ENCODE data around the gene PGP. TPM values are rescaled to one million over a fixed set of nuclear protein-coding genes. Genes with fewer than 3 reads are reported as not detected.
A peak's percentile ranks its signal among the peaks of the same experiment; 100 is the strongest.

Gene PGP
- total RNA-seq, 1 donor from 2014 or later, result 18.2 TPM

- no peak for DNase-seq
Measured at GRCh38 chr16:2181952-2182351, 32.7 kb downstream of the PGP start.

GRCh38 chr16:2180962-2181923, 33.4 kb downstream of the PGP start:
- DNase-seq, result no peak

- DNase-seq, result no peak
Measured at GRCh38 chr16:2180461-2180860, 34.2 kb downstream of the PGP start.

GRCh38 chr16:2179576-2179975, 35.1 kb downstream of the PGP start:
- DNase-seq, result no peak

DNA sequence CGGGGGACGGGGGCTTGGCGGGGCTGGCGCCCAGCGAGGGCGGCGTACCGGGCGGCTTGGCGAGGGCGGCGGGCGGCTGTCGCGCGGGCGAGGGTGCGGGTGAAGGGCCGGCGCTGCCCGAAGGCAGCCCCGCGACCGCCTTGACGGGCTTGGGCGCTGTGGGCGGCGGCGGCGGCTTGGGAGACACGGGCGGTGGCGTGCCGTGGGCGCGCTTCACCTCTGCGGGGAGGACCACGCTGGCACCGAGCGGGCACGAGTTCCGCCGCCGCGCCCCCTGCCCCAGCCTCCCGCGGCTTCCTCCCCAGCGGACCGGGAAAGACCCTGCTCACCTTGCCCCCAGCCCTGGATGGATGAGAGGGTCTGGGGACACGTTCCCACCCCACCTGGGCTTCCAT, 35.5 kb downstream of the PGP start:
- DNase-seq, result no peak

GRCh38 chr16:2178321-2179106, 36.1 kb downstream of the PGP start:
- peak; percentile 57 for DNase-seq

DNA sequence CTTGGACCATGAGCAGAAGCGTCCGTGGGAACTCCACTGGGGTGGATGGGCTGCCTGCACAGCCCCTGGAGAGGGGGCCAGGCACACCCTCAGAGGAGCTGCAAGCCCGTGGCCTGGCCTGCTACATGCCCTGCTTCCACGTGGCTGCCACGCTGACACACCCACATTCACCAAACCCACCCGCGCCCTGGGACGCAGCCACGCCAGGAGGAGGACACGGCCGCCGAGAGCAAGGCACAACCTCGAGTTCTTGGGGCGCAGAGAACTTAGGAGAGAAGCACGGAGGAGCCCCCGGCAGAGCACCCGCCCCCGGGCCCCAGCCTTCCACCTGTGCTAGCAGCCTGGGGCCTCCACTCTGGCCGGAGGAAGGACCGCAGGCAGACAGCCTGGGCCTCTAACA, 37.1 kb downstream of the PGP start:
- no peak for DNase-seq

- DNase-seq, result no peak
Measured at GRCh38 chr16:2177101-2177500, 37.5 kb downstream of the PGP start.

DNA sequence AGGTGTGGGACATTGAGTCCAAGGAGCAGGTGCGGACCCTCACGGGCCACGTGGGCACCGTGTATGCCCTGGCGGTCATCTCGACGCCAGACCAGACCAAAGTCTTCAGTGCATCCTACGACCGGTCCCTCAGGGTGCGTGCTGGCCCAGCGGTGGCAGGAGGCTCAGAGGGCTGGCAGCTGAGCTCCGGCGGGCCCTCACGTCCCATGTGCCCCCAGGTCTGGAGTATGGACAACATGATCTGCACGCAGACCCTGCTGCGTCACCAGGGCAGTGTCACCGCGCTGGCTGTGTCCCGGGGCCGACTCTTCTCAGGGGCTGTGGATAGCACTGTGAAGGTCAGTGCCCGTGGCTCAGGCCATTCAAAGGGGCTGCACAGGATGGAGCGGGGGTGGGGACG, 38.6 kb downstream of the PGP start:
- DNase-seq, result no peak

DNA sequence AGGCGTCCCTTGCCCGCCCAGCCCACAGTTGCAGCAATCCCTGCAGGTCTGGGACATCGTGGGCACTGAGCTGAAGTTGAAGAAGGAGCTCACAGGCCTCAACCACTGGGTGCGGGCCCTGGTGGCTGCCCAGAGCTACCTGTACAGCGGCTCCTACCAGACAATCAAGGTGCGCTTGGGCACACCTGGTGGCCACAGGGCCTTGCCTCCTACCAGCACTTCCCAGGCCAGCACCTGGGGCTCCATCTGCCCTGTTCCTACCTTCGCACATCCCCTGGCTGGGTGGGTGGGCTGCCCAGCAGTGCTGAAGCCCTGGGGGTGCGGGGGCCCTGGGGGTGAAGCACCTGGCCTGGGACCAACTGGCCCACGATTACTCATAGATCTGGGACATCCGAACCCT, 39.2 kb downstream of the PGP start:
- DNase-seq, result no peak

- no peak for DNase-seq
Measured at GRCh38 chr16:2174396-2175131, 40.1 kb downstream of the PGP start.

GRCh38 chr16:2173916-2174315, 40.7 kb downstream of the PGP start:
- DNase-seq, result no peak

DNA sequence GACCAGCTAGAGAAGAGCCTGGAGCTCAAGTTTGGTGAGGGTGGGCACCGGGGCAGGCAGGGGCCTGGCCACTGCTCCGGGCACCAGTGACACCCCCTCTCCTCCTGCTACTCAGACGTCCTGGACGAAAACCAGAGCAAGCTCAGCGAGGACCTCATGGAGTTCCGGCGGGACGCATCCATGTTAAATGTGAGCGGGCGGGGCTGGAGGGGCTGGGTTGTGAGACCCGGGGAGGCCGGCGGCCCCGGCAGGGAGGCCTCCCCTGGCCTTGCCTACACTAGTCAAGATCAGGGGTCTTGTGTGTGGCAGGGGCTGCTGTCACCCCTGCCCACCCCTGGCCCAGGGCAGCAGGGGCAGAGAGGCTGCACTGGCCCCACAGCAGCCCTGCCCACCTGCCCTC, 41.3 kb downstream of the PGP start:
- no peak for DNase-seq

GRCh38 chr16:2172688-2173335, 41.8 kb downstream of the PGP start:
- no peak for DNase-seq

DNA sequence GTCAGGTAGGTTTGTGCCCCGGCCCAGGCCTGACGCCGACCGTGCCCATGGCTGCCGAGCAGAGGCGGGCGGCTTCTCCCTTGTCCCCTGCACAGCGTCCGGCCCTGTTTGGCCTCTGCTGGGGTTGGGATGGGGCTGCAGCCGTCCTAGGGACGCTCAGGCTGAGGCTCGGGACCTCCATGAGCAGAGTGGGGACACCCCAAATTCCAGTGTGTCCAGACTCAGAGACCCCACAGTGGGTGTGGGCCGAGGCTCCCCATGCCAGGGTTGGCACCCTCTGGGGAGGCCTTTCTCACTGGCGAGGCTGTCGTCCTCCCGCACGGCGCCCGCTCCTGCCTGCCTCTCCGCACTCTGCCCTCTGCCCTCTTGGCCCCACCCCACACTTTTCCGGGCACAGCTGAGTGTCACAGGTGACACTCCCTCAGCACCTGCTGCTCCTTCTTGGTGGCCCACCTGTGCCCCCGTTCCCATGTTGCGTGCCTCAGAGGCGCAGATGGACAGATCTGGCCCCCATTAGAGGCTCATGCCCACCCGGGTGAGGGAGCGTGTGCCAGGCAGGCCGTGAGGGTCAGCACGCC, 43.0 kb downstream of the PGP start:
- no peak for DNase-seq

DNA sequence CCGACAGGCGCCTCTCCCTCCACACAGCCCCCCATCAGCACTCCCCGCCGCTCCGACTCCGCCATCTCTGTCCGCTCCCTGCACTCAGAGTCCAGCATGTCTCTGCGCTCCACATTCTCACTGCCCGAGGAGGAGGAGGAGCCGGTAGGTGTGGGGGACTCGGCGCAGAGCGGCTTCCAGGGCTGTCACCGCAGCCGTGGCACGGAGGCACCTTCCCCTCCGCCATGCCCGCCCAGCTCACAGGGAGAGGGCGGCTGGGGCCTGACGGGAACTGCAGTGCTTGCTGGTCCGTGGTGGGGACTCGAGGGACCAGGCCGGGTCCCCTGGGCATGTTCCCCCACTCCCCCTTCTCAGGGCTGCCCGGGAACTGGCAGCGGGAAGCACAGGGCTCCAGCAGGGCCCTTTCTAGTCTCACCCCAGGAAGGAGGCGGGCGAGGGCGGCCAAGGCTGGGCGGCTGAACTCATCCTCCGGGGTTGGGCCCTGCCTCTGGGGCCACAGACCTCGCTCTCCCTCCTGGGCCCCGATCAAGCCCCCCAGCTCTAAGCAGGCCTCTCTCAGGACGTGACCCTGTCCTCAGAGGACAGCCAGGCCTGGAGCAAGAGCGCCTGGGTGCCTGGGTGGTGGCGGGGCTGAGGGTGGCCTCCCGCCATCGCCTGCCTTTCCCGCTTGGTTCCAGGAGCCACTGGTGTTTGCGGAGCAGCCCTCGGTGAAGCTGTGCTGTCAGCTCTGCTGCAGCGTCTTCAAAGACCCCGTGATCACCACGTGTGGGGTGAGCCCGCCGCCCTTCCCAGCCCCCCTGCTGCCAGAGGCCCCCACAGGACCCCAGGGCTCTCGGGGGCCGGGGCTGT, 43.8 kb downstream of the PGP start:
- no peak for DNase-seq

DNA sequence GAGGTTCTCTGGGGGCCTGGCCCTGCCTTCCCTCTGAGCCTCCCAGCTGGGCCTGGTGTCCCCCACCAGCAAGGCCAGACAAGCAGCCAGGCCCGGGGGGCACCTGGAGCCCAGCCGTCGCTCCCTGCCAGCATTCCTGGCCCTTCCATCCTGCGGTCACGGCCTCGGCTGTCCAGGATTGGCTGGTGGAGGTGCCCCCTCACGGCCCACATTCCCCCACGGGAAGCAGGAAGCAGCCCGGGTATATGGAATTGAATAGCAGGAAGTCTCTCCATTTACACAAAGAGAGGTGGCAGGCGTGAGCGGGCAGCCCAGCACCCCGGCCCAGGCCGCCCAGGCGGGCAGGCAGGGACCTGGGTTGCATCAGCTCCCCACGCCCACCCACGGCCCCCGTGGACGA, 44.6 kb downstream of the PGP start:
- no peak for DNase-seq

- no peak for DNase-seq
Measured at GRCh38 chr16:2167068-2167638, 47.5 kb downstream of the PGP start.

GRCh38 chr16:2166263-2167067, 48.2 kb downstream of the PGP start:
- no peak for DNase-seq

DNA sequence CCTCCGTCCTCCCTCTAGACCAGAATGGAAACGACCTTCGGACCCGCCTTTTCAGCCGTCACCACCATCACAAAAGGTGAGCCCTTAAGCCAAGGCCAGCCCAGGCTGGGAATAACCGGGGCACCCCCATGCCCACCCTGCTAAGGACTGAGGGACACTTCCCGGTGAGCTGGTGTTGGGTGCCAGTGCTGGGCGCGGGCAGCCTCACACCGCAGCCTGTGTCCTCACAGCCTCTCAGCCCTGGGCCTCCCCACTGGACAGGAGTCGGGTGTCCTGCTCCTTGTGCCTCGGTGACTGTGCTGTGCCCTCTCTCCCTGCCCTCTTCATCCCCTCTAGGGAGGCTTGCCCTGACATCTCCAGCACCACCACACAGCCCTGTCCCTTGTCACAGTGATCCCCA, 48.8 kb downstream of the PGP start:
- no peak for DNase-seq

Data from tongue (tissue), 2 donors.